Measurements from ENCODE around the gene GCSH.

DNA sequence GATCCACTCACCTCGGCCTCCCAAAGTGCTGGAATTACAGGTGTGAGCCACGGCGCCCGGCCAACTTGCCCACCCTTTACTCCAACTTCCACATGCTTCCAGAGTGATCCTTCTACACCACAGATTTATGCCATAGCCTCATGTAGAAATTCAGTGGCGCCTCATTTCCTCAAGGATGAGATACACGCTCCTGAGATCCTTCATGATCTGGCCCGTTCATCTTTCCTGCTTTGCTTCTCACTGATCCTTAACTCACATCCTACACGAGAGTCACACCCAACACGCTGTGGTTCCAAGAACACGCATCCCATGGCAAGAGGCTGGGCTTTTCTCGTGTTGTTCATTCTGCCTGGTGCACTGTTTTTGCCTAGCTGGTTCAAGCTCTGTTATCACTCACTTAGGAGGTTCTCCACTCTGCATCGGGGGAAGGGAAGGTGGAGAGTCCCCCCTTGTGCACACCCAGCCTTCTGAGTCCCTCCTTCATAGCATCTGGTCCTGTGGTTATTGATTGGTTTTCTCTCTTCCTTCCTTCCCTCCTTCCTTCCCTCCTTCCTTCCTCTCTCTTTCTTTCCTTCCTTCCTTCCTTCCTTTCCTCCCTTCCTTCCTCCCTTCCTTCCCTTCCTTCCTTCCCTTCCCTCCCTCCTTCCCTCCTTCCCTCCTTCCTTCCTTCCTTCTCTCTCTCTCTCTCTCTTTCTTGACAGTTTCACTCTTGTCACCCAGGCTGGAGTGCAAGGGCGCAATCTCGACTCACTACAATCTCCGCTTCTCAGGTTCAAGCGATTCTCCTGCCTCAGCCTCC lies 32.7 kb upstream of the GCSH start:
- TF ChIP-seq, protein P1, sequence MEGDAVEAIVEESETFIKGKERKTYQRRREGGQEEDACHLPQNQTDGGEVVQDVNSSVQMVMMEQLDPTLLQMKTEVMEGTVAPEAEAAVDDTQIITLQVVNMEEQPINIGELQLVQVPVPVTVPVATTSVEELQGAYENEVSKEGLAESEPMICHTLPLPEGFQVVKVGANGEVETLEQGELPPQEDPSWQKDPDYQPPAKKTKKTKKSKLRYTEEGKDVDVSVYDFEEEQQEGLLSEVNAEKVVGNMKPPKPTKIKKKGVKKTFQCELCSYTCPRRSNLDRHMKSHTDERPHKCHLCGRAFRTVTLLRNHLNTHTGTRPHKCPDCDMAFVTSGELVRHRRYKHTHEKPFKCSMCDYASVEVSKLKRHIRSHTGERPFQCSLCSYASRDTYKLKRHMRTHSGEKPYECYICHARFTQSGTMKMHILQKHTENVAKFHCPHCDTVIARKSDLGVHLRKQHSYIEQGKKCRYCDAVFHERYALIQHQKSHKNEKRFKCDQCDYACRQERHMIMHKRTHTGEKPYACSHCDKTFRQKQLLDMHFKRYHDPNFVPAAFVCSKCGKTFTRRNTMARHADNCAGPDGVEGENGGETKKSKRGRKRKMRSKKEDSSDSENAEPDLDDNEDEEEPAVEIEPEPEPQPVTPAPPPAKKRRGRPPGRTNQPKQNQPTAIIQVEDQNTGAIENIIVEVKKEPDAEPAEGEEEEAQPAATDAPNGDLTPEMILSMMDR (IDR thresholded peaks at IDR 0.05), result no peak
- TF ChIP-seq POLR2A (IDR thresholded peaks at IDR 0.05), result no peak

Data from Peyer's patch (tissue), 4 donors.